GM12892 (cell line): Measurements from ENCODE around the gene EIF1B.

Source experiments
- POLR2A ChIP-seq: IDR thresholded peaks from 2 replicates; pipeline ENCODE4 v1.6.1; 2011; ENCODE audit warnings: low read depth, low read length, control low read depth
- POLR2AphosphoS5 ChIP-seq: IDR thresholded peaks from 2 replicates; pipeline ENCODE4 v1.6.1; 2011; ENCODE audit warnings: low read depth, low read length, control low read depth
- TAF1 ChIP-seq: IDR thresholded peaks from 2 replicates; pipeline ENCODE4 v1.6.1; 2011; ENCODE audit warnings: low read depth, mild to moderate bottlenecking, control low read depth, low read length, borderline replicate concordance

GRCh38 chr3:40304352-40304751 is 5.2 kb upstream of the EIF1B start:
- TF ChIP-seq POLR2A, result no peak
- no peak for TF ChIP-seq TAF1
- no peak for TF ChIP-seq POLR2AphosphoS5
